HG03175 (cell line): ENCODE results near the gene APOOL.
A peak's percentile ranks its signal among the peaks of the same experiment; 100 is the strongest.
"Not testable (repeated sequence)": the region's sequence is repeated elsewhere in the genome, so short reads cannot be mapped to it uniquely, and the experiment has no call there.

Source experiments
- ATAC-seq: cut with Tn5 transposase; IDR thresholded peaks from one replicate; pipeline ENCODE4 v1.9.1; 2021; ENCODE audit warnings: mild to moderate bottlenecking, moderate library complexity; ENCODE audit not compliant: unreplicated experiment

APOOL gene

DNA sequence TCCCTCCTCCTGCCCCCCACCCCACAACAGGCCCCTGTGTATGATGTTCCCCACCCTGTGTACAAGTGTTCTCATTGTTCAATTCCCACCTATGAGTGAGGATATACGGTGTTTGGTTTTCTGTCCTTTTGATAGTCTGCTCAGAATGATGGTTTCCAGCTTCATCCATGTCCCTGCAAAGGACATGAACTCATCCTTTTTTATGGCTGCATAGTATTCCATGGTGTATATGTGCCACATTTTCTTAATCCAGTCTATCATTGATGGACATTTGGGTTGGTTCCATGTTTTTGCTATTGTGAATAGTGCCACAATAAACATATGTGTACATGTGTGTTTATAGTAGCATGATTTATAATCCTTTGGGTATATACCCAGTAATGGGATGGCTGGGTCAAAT lies 73.6 kb downstream of the APOOL start:
- ATAC-seq: not testable (repeated sequence)

GRCh38 chrX:85084770-85085393 lies 81.2 kb downstream of the APOOL start:
- ATAC-seq: peak; percentile 70

DNA sequence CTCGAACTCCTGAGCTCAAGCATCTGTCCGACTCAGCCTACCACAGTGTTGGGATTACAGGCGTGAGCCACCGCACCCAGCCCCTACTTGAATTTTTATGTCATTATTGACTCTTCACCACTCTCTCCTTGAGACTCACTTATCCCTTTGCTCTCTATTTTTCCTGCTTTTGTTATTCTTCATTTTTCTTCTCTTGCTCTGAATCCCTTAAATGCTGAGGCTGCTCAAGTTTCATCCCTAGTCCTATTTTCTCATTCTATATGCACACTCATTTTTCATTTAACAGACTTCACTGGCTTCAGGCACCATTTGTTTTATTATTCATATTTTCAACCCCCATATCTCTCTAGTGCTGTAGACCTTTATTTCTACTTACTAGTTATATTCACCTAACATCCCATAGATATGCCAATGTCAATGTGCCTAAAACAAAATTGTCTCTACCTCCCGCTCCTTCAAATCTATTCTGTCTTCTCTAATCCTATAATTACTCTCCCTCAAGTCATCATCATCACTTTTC lies 85.7 kb downstream of the APOOL start:
- ATAC-seq: no peak

DNA sequence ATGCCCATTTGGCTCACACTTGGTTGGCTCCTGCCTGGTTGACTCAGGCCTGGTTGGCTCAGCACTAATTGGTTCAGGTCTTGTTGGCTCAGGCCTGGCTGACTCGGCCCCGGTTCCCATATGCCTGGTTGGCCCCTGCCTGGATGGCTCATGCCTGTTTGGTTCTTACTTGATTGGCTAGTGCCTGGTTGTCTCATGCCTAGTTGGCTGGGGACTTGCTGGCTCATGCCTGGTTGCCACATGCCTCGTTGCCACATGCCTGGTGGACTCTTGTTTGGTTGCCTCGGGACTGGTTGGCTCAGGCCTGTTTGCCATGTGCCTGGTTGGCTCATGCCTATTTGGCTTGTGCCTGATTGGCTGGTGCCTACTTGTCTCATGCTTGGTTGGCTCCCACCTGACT lies 103.7 kb downstream of the APOOL start:
- no peak for ATAC-seq

- ATAC-seq: no peak
Observed at GRCh38 chrX:85108165-85108564, 104.5 kb downstream of the APOOL start.

- ATAC-seq: peak; percentile 53
Observed at GRCh38 chrX:85109235-85109634, 105.6 kb downstream of the APOOL start.

DNA sequence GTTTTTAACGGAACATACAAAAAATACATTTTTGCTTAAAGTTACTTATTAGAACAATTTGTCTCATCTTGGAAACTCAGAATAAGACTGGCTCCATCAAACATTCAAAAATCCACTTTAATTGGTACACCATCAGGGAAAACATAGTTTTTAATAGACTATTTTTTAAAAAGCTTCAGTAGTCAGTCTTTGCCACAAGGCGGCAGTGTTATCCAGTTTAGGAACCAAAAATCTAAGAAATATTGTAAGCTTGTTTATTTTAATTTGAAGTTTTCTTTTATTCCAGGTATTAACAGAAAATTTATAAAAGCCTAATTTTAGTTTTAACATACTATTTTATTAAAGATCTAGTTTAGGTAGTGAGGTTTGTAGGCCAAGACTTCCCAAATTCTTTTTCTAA lies 107.7 kb downstream of the APOOL start:
- ATAC-seq: no peak

GRCh38 chrX:85112293-85112692 lies 108.6 kb downstream of the APOOL start:
- no peak for ATAC-seq

DNA sequence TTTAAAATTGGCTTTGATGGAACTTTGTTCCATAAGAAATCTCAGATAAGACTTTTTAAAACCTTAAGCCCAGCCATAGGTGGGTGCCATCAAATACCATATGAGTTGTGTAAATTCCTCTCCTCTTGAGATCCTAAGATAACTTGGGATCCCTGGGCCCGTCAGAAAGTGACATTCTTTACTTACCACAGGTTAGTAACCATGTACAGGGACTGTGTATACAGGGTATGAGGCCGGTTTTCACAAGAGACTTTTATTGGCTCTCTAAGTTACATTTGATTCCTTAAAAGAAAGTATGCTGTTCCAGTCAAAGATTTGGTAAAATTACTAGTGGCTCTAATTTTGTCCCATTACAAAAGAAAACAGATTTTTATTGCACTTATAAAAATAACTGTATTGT lies 110.1 kb downstream of the APOOL start:
- no peak for ATAC-seq

DNA sequence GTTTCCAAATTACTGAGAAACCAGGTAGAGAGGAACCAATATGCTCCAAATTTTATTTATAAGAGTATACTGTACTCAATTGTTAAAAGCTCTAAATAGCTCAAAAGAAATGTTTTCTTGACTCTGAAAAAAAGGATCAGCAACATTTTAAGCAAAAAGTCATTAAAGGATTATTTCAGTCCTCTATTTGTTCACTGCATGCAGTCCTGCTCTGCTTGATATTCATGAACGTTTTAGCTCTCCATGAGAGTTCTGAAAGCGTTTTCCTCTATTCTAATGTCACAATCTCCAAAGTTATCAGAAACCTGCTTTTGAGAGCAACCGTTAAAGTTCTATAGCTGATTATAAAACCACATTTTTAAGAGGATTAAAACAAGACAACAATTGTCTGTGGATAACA lies 110.5 kb downstream of the APOOL start:
- no peak for ATAC-seq

GRCh38 chrX:85114776-85115175 lies 111.1 kb downstream of the APOOL start:
- ATAC-seq: no peak

DNA sequence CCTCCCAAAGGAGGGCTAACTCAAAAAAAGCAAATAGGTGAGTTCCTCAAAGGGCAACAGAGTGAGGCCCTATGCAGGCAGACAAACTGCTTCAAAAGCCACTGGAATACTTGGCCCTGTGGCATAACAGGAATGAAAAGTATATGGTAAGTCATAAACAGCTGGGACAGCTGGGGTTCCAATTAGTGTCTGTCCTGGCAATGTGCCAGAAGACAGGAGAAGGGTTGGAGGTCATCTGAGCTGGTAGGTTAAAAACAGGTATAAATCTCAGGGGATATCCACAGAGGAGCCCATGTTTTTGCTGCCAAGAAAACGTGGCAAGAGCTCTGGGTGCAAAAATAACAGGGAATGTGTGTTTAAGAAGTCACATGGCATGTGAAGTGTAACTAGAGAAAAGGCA lies 111.6 kb downstream of the APOOL start:
- no peak for ATAC-seq

GRCh38 chrX:85136409-85136808 lies 132.7 kb downstream of the APOOL start:
- ATAC-seq: no peak

- ATAC-seq: no peak
Observed at GRCh38 chrX:85139422-85139821, 135.7 kb downstream of the APOOL start.

DNA sequence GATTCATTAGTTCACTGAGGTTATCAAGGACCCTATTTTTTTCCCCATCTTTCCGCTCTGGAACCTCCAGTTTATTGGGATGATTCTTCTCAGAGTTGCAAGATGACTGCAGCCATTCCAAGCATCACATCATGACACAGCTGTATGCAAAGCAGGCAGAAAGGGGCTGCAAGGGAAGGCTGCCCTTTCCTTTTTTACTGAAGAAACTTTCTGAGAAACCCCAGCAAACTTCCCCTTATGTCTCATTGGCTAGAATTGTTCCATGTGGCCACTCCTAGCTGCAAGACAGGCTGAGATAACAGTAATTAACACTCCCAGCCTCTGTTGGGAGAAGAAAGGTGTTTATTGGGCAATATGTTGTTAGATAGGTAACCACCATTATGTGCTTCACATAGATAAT lies 137.3 kb downstream of the APOOL start:
- ATAC-seq: no peak
